ENCODE measurements around the gene CLBA1. TPM values are rescaled to one million over a fixed set of nuclear protein-coding genes. Genes with fewer than 3 reads are reported as not detected.

CLBA1 gene
- total and polyA plus RNA-seq, 2 experiments from 2014 or later, result 1.6 to 1.8 TPM

DNA sequence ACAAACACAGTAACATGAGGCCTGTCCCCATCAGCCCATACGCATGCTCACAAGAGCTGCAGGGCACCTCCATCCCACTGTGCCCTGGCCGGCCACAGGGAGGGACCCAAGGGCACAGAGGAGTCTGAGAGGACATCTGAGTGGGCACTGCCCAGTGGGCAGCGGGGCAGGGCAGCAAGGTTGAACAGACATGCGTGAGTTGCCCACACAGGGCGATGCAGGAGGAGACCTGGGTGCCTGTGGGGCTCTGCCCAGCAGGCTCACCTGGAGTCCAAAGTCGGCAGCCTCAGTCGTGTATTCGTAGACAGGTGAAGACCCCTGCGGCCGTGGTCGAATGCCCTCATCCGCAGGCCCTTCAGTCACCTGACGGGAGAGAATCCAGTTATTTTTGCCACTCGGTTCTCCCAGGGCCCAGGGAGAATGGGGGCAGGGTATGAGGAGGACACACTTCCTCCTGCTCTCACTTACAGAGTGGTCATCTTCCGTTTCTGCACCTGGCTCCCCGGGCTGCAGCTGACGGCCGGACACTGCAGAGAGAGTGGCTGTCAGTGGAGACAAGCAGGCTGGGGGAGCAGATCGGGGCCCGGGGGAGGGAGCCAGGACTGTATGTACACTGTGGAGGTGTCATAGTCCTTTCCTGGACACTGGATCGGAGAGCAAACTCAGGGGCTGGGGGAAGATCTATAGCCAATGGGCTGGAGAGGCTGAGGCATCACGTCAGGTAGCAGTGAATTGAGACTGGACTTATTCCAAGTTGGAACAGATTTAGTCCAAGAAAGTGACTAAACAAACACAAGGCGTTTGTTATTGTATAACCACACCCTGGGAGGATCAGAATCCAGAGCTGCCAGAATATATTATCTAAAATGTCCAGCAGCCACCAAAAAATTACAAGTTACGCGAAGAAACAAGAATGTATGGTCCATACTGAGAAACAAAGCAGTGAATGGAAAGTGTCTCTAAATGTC lies 28.2 kb upstream of the CLBA1 start (continued):
- TF ChIP-seq, protein P1, sequence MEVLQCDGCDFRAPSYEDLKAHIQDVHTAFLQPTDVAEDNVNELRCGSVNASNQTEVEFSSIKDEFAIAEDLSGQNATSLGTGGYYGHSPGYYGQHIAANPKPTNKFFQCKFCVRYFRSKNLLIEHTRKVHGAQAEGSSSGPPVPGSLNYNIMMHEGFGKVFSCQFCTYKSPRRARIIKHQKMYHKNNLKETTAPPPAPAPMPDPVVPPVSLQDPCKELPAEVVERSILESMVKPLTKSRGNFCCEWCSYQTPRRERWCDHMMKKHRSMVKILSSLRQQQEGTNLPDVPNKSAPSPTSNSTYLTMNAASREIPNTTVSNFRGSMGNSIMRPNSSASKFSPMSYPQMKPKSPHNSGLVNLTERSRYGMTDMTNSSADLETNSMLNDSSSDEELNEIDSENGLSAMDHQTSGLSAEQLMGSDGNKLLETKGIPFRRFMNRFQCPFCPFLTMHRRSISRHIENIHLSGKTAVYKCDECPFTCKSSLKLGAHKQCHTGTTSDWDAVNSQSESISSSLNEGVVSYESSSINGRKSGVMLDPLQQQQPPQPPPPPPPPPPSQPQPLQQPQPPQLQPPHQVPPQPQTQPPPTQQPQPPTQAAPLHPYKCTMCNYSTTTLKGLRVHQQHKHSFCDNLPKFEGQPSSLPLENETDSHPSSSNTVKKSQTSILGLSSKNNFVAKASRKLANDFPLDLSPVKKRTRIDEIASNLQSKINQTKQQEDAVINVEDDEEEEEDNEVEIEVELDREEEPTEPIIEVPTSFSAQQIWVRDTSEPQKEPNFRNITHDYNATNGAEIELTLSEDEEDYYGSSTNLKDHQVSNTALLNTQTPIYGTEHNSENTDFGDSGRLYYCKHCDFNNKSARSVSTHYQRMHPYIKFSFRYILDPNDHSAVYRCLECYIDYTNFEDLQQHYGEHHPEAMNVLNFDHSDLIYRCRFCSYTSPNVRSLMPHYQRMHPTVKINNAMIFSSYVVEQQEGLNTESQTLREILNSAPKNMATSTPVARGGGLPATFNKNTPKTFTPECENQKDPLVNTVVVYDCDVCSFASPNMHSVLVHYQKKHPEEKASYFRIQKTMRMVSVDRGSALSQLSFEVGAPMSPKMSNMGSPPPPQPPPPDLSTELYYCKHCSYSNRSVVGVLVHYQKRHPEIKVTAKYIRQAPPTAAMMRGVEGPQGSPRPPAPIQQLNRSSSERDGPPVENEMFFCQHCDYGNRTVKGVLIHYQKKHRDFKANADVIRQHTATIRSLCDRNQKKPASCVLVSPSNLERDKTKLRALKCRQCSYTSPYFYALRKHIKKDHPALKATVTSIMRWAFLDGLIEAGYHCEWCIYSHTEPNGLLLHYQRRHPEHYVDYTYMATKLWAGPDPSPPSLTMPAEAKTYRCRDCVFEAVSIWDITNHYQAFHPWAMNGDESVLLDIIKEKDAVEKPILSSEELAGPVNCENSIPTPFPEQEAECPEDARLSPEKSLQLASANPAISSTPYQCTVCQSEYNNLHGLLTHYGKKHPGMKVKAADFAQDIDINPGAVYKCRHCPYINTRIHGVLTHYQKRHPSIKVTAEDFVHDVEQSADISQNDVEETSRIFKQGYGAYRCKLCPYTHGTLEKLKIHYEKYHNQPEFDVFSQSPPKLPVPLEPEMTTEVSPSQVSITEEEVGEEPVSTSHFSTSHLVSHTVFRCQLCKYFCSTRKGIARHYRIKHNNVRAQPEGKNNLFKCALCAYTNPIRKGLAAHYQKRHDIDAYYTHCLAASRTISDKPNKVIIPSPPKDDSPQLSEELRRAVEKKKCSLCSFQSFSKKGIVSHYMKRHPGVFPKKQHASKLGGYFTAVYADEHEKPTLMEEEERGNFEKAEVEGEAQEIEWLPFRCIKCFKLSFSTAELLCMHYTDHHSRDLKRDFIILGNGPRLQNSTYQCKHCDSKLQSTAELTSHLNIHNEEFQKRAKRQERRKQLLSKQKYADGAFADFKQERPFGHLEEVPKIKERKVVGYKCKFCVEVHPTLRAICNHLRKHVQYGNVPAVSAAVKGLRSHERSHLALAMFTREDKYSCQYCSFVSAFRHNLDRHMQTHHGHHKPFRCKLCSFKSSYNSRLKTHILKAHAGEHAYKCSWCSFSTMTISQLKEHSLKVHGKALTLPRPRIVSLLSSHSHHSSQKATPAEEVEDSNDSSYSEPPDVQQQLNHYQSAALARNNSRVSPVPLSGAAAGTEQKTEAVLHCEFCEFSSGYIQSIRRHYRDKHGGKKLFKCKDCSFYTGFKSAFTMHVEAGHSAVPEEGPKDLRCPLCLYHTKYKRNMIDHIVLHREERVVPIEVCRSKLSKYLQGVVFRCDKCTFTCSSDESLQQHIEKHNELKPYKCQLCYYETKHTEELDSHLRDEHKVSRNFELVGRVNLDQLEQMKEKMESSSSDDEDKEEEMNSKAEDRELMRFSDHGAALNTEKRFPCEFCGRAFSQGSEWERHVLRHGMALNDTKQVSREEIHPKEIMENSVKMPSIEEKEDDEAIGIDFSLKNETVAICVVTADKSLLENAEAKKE (CRISPR knock-in tag; IDR thresholded peaks at IDR 0.05), result no peak
- TF ChIP-seq ZNF331 (CRISPR knock-in tag; IDR thresholded peaks at IDR 0.05; ENCODE audit: low read depth) (no peak), ZNF114 (CRISPR knock-in tag; IDR thresholded peaks at IDR 0.05) (no peak), EZH2phosphoT487 (IDR thresholded peaks at IDR 0.05; ENCODE audit: unreplicated experiment) (no peak), CREB1 (CRISPR knock-in tag; IDR thresholded peaks at IDR 0.05; ENCODE audit: low read depth) (no peak), EZH2 (IDR thresholded peaks at IDR 0.05; ENCODE audit: low read depth, unreplicated experiment) (no peak), JUNB (IDR thresholded peaks at IDR 0.05; ENCODE audit: unreplicated experiment) (no peak), POLR2AphosphoS5 (IDR thresholded peaks at IDR 0.05; ENCODE audit: low read depth) (no peak), CTCF (conservative IDR thresholded peaks at IDR 0.05; ENCODE audit: low read depth in 2 of 2) (no peak)
- TF ChIP-seq, protein P2, sequence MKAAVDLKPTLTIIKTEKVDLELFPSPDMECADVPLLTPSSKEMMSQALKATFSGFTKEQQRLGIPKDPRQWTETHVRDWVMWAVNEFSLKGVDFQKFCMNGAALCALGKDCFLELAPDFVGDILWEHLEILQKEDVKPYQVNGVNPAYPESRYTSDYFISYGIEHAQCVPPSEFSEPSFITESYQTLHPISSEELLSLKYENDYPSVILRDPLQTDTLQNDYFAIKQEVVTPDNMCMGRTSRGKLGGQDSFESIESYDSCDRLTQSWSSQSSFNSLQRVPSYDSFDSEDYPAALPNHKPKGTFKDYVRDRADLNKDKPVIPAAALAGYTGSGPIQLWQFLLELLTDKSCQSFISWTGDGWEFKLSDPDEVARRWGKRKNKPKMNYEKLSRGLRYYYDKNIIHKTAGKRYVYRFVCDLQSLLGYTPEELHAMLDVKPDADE (IDR thresholded peaks at IDR 0.05), result no peak

All from GM23338 (cell line).